HG03135 (cell line): Measurements from ENCODE around the gene TTBK1.

Experiments
- ATAC-seq: cut with Tn5 transposase; IDR thresholded peaks from one replicate; pipeline ENCODE4 v1.9.1; 2021; ENCODE audit warnings: mild to moderate bottlenecking, moderate library complexity; ENCODE audit not compliant: unreplicated experiment

The TTBK1 gene

DNA sequence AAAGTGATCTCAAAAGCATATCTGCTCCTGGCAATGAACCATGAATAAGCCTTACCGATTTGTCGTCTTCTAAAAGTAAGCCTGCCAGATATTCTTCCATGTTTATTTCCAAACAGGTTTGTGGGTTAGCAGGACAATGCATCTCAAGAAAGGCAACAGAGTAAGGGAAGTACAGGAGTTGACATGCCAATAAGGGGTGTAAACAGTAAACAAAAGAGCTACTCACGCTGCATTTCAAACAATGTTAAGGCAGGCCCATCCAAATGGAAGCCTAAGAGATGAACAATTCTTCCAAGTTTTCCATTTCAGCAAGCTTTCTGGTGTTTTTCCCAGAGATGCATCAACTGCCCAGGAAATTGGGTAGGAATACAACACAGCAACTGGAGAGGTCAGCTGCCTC is 93.1 kb downstream of the TTBK1 start:
- no peak for ATAC-seq
